Measurements from ENCODE around the gene ZNF79. TPM values are rescaled to one million over a fixed set of nuclear protein-coding genes. Genes with fewer than 3 reads are reported as not detected.

Gene ZNF79
- total and polyA plus RNA-seq, 9 of the 15 experiments (the other 6 are each of a cell fraction or from before 2014, with no cell fraction given), result 0.62 to 7.0 (median 4.1) TPM

DNA sequence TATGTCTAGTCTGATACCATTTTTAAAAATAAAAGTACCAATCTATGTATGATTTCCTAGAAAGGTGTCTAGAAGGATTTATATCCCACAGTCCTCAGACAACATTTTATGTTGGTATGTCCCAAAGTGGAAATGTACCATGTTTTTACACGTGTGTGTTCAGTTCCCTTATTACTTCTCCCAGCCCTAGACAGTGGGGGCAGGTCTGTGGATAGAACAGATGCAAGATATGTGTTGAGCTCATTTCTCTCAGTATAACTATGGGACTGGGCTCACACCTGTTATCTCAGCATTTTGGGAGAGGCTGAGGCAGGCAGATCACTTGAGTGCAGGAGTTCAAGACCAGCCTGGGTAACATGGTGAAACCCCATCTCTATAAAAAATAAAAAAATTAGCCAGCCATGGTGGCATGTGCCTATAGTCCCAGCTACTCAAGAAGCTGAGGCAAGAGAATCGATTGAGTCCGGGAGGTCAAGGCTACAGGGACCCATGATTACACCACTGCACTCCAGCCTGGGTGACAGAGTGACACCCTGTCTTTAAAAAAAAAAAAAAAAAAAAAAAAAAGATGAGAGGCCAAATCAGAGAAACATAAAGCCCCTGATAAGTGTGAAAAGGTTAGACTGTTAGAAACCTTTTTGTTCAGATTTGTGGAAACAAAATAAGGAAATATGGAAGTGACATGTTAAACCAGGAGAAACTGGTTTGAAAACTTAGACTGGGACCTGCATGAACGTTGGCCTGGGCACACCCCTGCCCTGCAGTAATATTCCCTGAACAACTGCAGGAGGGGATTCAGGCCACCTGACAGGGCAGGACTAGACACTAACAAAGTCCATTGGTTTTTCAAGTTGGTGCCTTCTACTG lies 34.6 kb upstream of the ZNF79 start:
- ChIA-PET POLR2A (interaction anchor here (0.6 kb wide), 1 partner anchor 174 kb away, joined by 3 read pairs; no protein-coding TSS in a partner anchor), CTCF (ENCODE audit: low intra/inter-chr PET ratio) (no interaction called here)
- 15% methylated on average over 4 of the region's 4 CpGs for WGBS (ENCODE audit: insufficient coverage, low coverage, missing lambda C conversion rate)
- no peak for ATAC-seq
- no peaks in the 10 kb centered on the region for H3K9me1 ChIP-seq (ENCODE audit: control insufficient read depth, insufficient read depth, low read length)
- in situ Hi-C loops (cut with MboI) (no loop called here), intact Hi-C loops (cut with micrococcal nuclease) (no loop called here)
- BruUV-seq (replicated peaks), result no TSS peak
- H3K9me3 ChIP-seq (replicated peaks; ENCODE audit: control insufficient read depth, insufficient read depth, low read depth, low read length), result no peaks in the 10 kb centered on the region
- DNase-seq (ENCODE audit: extremely low read depth in 1 of 4, low spot score in 3 of 4), result no peak
- H3K4me2 ChIP-seq (ENCODE audit: insufficient read depth, low read length), result no peak overlapping the region
- peaks cover 4% of the 10 kb centered on the region; the same call in 1 of the 2 replicates for H4K20me1 ChIP-seq (replicated peaks; ENCODE audit: control insufficient read depth, insufficient read depth, low read length)
- no peak overlapping the region for H3K27ac ChIP-seq (ENCODE audit: extremely low read depth, low read depth, low read length)
- no peak for FAIRE-seq
- H3K36me3 ChIP-seq (ENCODE audit: control insufficient read depth, insufficient read depth, low read length), result no peaks in the 10 kb centered on the region
- H3K27me3 ChIP-seq (ENCODE audit: control insufficient read depth in 2 of 2, insufficient read depth in 2 of 2, low read length in 2 of 2), result peaks cover 17 to 25% of the 10 kb centered on the region in 2 experiments; a peak in 4 of 5 replicates
- H3K4me3 ChIP-seq, result no peak overlapping the region
- peaks cover 0 to 4% of the 10 kb centered on the region in 2 experiments; a peak in 1 of 5 replicates for H3K4me1 ChIP-seq (replicated peaks in 1 of 2; ENCODE audit: control insufficient read depth in 2 of 2, insufficient read depth in 2 of 2, low read length in 2 of 2)
- H3K79me2 ChIP-seq (ENCODE audit: control insufficient read depth, insufficient read depth, low read length), result no peaks in the 10 kb centered on the region
- H3K9ac ChIP-seq (ENCODE audit: insufficient read depth in 1 of 2, low read depth in 2 of 2, low read length in 2 of 2), result no peak overlapping the region
- no peak overlapping the region for H2AFZ ChIP-seq (ENCODE audit: low read depth, low read length)
- no peak for TF ChIP-seq SPI1 (IDR thresholded peaks at IDR 0.05; ENCODE audit: borderline replicate concordance, low read depth, low read length)
- TF ChIP-seq NCOA2 (IDR thresholded peaks at IDR 0.05; ENCODE audit: partially characterized antibody in 2 of 2), result no peak
- TF ChIP-seq, protein P1, sequence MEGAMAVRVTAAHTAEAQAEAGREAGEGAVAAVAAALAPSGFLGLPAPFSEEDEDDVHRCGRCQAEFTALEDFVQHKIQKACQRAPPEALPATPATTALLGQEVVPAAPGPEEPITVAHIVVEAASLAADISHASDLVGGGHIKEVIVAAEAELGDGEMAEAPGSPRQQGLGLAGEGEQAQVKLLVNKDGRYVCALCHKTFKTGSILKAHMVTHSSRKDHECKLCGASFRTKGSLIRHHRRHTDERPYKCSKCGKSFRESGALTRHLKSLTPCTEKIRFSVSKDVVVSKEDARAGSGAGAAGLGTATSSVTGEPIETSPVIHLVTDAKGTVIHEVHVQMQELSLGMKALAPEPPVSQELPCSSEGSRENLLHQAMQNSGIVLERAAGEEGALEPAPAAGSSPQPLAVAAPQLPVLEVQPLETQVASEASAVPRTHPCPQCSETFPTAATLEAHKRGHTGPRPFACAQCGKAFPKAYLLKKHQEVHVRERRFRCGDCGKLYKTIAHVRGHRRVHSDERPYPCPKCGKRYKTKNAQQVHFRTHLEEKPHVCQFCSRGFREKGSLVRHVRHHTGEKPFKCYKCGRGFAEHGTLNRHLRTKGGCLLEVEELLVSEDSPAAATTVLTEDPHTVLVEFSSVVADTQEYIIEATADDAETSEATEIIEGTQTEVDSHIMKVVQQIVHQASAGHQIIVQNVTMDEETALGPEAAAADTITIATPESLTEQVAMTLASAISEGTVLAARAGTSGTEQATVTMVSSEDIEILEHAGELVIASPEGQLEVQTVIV (CRISPR knock-in tag; IDR thresholded peaks at IDR 0.05; ENCODE audit: borderline replicate concordance), result no peak
- TF ChIP-seq, protein P2, sequence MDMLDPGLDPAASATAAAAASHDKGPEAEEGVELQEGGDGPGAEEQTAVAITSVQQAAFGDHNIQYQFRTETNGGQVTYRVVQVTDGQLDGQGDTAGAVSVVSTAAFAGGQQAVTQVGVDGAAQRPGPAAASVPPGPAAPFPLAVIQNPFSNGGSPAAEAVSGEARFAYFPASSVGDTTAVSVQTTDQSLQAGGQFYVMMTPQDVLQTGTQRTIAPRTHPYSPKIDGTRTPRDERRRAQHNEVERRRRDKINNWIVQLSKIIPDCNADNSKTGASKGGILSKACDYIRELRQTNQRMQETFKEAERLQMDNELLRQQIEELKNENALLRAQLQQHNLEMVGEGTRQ (CRISPR knock-in tag; IDR thresholded peaks at IDR 0.05), result no peak
- TF ChIP-seq SUPT5H (IDR thresholded peaks at IDR 0.05), result no peak
- TF ChIP-seq PHF21A (IDR thresholded peaks at IDR 0.05; ENCODE audit: borderline replicate concordance, low read depth), result no peak
- no peak for TF ChIP-seq MAZ (CRISPR knock-in tag; conservative IDR thresholded peaks at IDR 0.05 in 1 of 2, IDR thresholded peaks at IDR 0.05 in 1 of 2)
- no peak for TF ChIP-seq MTA1 (IDR thresholded peaks at IDR 0.05; ENCODE audit: borderline replicate concordance)
- no peak for TF ChIP-seq TOE1 (IDR thresholded peaks at IDR 0.05; ENCODE audit: borderline replicate concordance)
- TF ChIP-seq TOE1 (CRISPR knock-in tag; IDR thresholded peaks at IDR 0.05; ENCODE audit: borderline replicate concordance, low read depth), result no peak
- no peak for TF ChIP-seq RFX1 (IDR thresholded peaks at IDR 0.05)
- TF ChIP-seq, protein P3, sequence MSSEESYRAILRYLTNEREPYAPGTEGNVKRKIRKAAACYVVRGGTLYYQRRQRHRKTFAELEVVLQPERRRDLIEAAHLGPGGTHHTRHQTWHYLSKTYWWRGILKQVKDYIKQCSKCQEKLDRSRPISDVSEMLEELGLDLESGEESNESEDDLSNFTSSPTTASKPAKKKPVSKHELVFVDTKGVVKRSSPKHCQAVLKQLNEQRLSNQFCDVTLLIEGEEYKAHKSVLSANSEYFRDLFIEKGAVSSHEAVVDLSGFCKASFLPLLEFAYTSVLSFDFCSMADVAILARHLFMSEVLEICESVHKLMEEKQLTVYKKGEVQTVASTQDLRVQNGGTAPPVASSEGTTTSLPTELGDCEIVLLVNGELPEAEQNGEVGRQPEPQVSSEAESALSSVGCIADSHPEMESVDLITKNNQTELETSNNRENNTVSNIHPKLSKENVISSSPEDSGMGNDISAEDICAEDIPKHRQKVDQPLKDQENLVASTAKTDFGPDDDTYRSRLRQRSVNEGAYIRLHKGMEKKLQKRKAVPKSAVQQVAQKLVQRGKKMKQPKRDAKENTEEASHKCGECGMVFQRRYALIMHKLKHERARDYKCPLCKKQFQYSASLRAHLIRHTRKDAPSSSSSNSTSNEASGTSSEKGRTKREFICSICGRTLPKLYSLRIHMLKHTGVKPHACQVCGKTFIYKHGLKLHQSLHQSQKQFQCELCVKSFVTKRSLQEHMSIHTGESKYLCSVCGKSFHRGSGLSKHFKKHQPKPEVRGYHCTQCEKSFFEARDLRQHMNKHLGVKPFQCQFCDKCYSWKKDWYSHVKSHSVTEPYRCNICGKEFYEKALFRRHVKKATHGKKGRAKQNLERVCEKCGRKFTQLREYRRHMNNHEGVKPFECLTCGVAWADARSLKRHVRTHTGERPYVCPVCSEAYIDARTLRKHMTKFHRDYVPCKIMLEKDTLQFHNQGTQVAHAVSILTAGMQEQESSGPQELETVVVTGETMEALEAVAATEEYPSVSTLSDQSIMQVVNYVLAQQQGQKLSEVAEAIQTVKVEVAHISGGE (CRISPR knock-in tag; IDR thresholded peaks at IDR 0.05), result no peak
- TF ChIP-seq CBX5 (IDR thresholded peaks at IDR 0.05; ENCODE audit: borderline replicate concordance, low read depth), result no peak
- no peak for TF ChIP-seq GATAD2A (IDR thresholded peaks at IDR 0.05)
- TF ChIP-seq MEF2A (IDR thresholded peaks at IDR 0.05; ENCODE audit: control insufficient read depth, low read depth, low read length), result no peak
